Neutrophil (primary cell): Measurements from ENCODE around the gene DNAH14.

ENCODE experiments used
- H3K27ac ChIP-seq: fragments of 200-600 bp; sonication (generic); 2 replicates; pipeline ENCODE4 v1.5.1; 2016; ENCODE audit warnings: mild to moderate bottlenecking, moderate library complexity
- H3K27me3 ChIP-seq: fragments of 200-600 bp; sonication (generic); 2 replicates; pipeline ENCODE4 v1.6.0; 2016; ENCODE audit warnings: mild to moderate bottlenecking
- H3K36me3 ChIP-seq: fragments of 200-600 bp; sonication (generic); 2 replicates; pipeline ENCODE4 v1.5.1; 2017
- H3K4me1 ChIP-seq, 2 experiments: fragments of 200-600 bp in 1 of 2; sonication (generic) in 1 of 2; 1 replicate in 1 of 2; 2 replicates in 1 of 2; pipeline versions ENCODE4 v1.5.1 to v1.6.1; 2013 to 2016; ENCODE audit warnings: low read depth in 1 of 2, low read length in 1 of 2, mild to moderate bottlenecking in 1 of 2, moderate library complexity in 1 of 2; ENCODE audit not compliant: control insufficient read depth in 1 of 2, insufficient read depth in 1 of 2
- H3K4me3 ChIP-seq, 2 experiments: fragments of 200-600 bp in 1 of 2; sonication (generic) in 1 of 2; 1 replicate in 1 of 2; 2 replicates in 1 of 2; pipeline ENCODE4 v1.5.1; 2013 to 2016; ENCODE audit warnings: low read depth in 1 of 2, low read length in 1 of 2, mild to moderate bottlenecking in 1 of 2, moderate library complexity in 1 of 2
- H3K9me3 ChIP-seq: fragments of 200-600 bp; sonication (generic); 2 replicates; pipeline ENCODE4 v1.5.1; 2016
- TF ChIP-seq, protein P1 (sequence below): fragments of 200-600 bp; sonication (generic); IDR thresholded peaks from 2 replicates; pipeline ENCODE4 v1.5.1; 2016; ENCODE audit warnings: antibody characterized with exemption

DNAH14 gene

DNA sequence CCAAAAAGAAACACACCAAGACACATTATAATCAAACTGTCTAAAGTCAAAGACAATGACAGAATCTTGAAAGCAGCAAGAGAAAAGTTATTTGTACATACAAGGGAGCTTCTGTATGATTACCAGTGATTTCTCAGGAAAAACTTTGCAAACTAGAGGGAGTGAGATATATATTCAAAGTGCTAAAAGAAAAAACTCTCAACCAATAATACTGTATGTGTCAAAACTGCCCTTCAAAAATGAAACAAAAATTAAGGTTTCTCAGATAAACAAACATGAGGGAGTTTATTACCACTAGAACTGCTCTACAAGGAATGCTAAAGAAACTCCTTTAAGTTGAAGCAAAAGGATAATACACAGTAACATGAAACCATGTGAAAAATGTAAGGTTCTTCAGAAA, 418.9 kb downstream of the DNAH14 start:
- H3K9me3 ChIP-seq = no peaks in the 10 kb centered on the region
- H3K27me3 ChIP-seq = no peaks in the 10 kb centered on the region
- H3K4me1 ChIP-seq = peaks cover 0 to 5% of the 10 kb centered on the region in 2 experiments
- no peak overlapping the region for H3K4me3 ChIP-seq
- TF ChIP-seq, protein P1, sequence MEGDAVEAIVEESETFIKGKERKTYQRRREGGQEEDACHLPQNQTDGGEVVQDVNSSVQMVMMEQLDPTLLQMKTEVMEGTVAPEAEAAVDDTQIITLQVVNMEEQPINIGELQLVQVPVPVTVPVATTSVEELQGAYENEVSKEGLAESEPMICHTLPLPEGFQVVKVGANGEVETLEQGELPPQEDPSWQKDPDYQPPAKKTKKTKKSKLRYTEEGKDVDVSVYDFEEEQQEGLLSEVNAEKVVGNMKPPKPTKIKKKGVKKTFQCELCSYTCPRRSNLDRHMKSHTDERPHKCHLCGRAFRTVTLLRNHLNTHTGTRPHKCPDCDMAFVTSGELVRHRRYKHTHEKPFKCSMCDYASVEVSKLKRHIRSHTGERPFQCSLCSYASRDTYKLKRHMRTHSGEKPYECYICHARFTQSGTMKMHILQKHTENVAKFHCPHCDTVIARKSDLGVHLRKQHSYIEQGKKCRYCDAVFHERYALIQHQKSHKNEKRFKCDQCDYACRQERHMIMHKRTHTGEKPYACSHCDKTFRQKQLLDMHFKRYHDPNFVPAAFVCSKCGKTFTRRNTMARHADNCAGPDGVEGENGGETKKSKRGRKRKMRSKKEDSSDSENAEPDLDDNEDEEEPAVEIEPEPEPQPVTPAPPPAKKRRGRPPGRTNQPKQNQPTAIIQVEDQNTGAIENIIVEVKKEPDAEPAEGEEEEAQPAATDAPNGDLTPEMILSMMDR = no peak
- H3K36me3 ChIP-seq = no peaks in the 10 kb centered on the region
- no peak overlapping the region for H3K27ac ChIP-seq

- TF ChIP-seq, protein P1 = no peak
- Histone ChIP-seq H3K27ac (no peak overlapping the region), H3K4me1 (peaks cover 3 to 16% of the 10 kb centered on the region in 2 experiments)
These were observed 420.4 kb downstream of the DNAH14 start for GRCh38 chr1:225349826-225350225.

GRCh38 chr1:225350872-225351271, 421.4 kb downstream of the DNAH14 start:
- Histone ChIP-seq H3K27ac (no peak overlapping the region), H3K4me3 (no peak overlapping the region), H3K9me3 (no peaks in the 10 kb centered on the region), H3K27me3 (no peaks in the 10 kb centered on the region), H3K4me1 (peaks cover 5 to 18% of the 10 kb centered on the region in 2 experiments), H3K36me3 (no peaks in the 10 kb centered on the region)
- TF ChIP-seq, protein P1 = no peak

More at GRCh38 chr1:225349826-225350225, 420.4 kb downstream of the DNAH14 start:
- Histone ChIP-seq H3K27me3 (no peaks in the 10 kb centered on the region), H3K36me3 (no peaks in the 10 kb centered on the region), H3K9me3 (no peaks in the 10 kb centered on the region), H3K4me3 (no peak overlapping the region)

DNA sequence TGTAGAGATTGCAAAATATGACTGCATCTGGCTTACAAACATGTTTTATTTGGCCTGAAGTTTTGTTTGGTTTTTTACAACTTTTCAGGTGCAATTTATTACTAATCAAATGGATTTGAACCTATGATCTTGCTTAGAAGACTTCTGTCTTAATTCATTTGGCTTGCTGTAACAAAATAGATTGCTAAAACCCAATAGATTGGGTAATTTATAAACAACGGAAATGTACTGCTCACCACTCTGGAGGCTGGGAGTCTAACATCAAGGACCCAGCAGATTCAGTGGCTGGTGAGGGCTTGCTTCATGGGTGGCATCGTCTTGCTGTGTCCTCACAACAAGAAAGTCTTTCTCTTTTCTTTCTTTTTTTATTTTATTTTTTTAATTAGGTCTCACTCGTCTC, 425.4 kb downstream of the DNAH14 start:
- Histone ChIP-seq H3K27ac (no peak overlapping the region), H3K27me3 (no peaks in the 10 kb centered on the region), H3K4me1 (peaks cover 5 to 18% of the 10 kb centered on the region in 2 experiments), H3K9me3 (no peaks in the 10 kb centered on the region), H3K36me3 (no peaks in the 10 kb centered on the region), H3K4me3 (no peak overlapping the region)
- TF ChIP-seq, protein P1 = no peak

DNA sequence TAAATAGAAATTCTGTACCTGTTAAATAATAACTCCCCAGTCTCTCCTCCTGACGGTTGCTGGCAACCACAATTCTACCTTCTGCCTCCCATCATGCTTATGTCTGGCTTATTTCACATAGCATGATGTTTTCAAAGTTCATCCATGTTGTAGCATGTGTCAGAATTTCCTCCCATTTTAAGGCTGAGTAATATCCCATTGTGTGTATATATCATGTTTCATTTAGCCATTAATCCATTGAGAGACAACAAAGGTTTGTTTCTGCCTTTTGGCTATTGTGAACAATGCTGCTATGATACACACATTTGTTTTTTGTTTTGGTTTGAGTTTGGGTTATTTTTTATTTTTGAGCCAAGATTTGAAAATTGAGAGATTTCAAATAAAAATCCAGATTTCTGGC, 426.4 kb downstream of the DNAH14 start:
- no peaks in the 10 kb centered on the region for H3K9me3 ChIP-seq
- TF ChIP-seq, protein P1 = no peak
- H3K4me1 ChIP-seq = peaks cover 5 to 18% of the 10 kb centered on the region in 2 experiments
- no peaks in the 10 kb centered on the region for H3K27me3 ChIP-seq
- H3K36me3 ChIP-seq = no peaks in the 10 kb centered on the region
- no peak overlapping the region for H3K4me3 ChIP-seq
- no peak overlapping the region for H3K27ac ChIP-seq

DNA sequence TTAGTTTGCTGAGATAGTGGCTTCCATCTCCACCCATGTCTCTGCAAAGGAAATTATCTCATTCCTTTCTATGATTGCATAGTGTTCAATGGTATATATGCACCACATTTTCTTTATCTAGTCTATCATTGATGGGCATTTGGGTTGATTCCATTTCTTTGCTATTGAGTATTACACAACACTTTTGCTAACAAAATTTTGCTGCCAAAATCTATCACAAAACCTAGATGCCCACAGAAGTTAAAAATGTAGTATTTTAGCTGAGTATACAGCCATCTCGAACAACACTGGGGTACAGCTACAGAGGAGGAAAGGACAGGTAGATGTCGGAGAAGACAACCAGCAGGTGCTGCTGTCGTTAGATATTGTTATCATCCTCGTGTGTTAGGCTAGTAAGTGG, 430.6 kb downstream of the DNAH14 start:
- TF ChIP-seq, protein P1 = no peak

More for the DNA sequence above, 430.6 kb downstream of the DNAH14 start:
- Histone ChIP-seq H3K4me3 (no peak overlapping the region), H3K36me3 (no peaks in the 10 kb centered on the region), H3K9me3 (no peaks in the 10 kb centered on the region), H3K27ac (no peak overlapping the region), H3K27me3 (no peaks in the 10 kb centered on the region), H3K4me1 (no peaks in the 10 kb centered on the region)
